OCI-LY1 (cell line): ENCODE results near the gene KLHDC10.

Experiments used
- CTCF ChIP-seq: fragments of 200-600 bp; sonication (generic), shearing (Covaris generic); IDR thresholded peaks from 2 replicates; pipeline ENCODE4 v1.5.1; 2017; ENCODE audit warnings: mild to moderate bottlenecking, antibody characterized with exemption, low read length, moderate library complexity, mixed read lengths
- EZH2 ChIP-seq: fragments of 200-600 bp; sonication (generic), shearing (Covaris generic); IDR thresholded peaks from 2 replicates; pipeline ENCODE4 v1.8.0; 2017; ENCODE audit warnings: borderline replicate concordance, mixed run types, mild to moderate bottlenecking, antibody characterized with exemption, low read length, moderate library complexity, mixed read lengths

GRCh38 chr7:130143986-130144311 lies 73.6 kb downstream of the KLHDC10 start:
- TF ChIP-seq CTCF (no peak), EZH2 (no peak)
